HepG2 (cell line): ENCODE measurements around the gene NOL4L. TPM values are rescaled to one million over a fixed set of nuclear protein-coding genes. Genes with fewer than 3 reads are reported as not detected.
A peak's percentile ranks its signal among the peaks of the same experiment; 100 is the strongest.

Source experiments
- ATF3 ChIP-seq: sonication (generic); formaldehyde crosslinking; IDR thresholded peaks from 2 replicates; pipeline ENCODE4 v1.4.0; 2020; ENCODE audit warnings: missing genetic modification reagents
- ATF5 ChIP-seq: sonication (generic); formaldehyde crosslinking; IDR thresholded peaks from 2 replicates; pipeline ENCODE4 v1.4.0; 2020; ENCODE audit warnings: mild to moderate bottlenecking, low read depth, missing genetic modification reagents
- GATAD2A ChIP-seq: IDR thresholded peaks from 2 replicates; pipeline ENCODE4 v1.6.1; 2016
- HDAC1 ChIP-seq: sonication (generic); formaldehyde crosslinking; IDR thresholded peaks from 2 replicates; pipeline ENCODE4 v1.5.1; 2020; ENCODE audit warnings: mild to moderate bottlenecking, missing genetic modification reagents
- KLF13 ChIP-seq: sonication (generic); formaldehyde crosslinking; IDR thresholded peaks from 2 replicates; pipeline ENCODE4 v1.4.0; 2020; ENCODE audit warnings: mild to moderate bottlenecking, missing genetic modification reagents
- RBM39 ChIP-seq: fragments of 200-400 bp; formaldehyde crosslinking; IDR thresholded peaks from one replicate; pipeline ENCODE4 v1.6.1; 2018; ENCODE audit warnings: antibody characterized with exemption, mild to moderate bottlenecking, low read depth, low read length; ENCODE audit not compliant: poor library complexity, severe bottlenecking
- SYNCRIP ChIP-seq: fragments of 200-400 bp; formaldehyde crosslinking; IDR thresholded peaks from 2 replicates; pipeline ENCODE4 v1.6.1; 2018; ENCODE audit warnings: mild to moderate bottlenecking, low read depth, low read length; ENCODE audit not compliant: insufficient read depth
- THAP11 ChIP-seq: IDR thresholded peaks from 2 replicates; pipeline ENCODE4 v1.6.1; 2016; ENCODE audit warnings: missing biosample characterization, missing genetic modification reagents
- ZNF18 ChIP-seq: sonication (generic); formaldehyde crosslinking; IDR thresholded peaks from 2 replicates; pipeline ENCODE4 v1.8.0; 2022; ENCODE audit warnings: mild to moderate bottlenecking, missing genetic modification reagents; ENCODE audit not compliant: insufficient replicate concordance
- ZNF768 ChIP-seq: sonication (generic); formaldehyde crosslinking; IDR thresholded peaks from 2 replicates; pipeline ENCODE4 v1.4.0; 2020; ENCODE audit warnings: missing genetic modification reagents
- polyA plus RNA-seq, 8 experiments: library from polyadenylated mRNA; depleted of rRNA in 3 of 8; stranded (reverse) in 7 of 8; unstranded in 1 of 8; fragments of >200 nt; fragmentation: Illumina TruSeq in 4 of 8; extraction: Trizol in 4 of 8; gene quantifications; 2 replicates each; pipeline versions ENCODE4 v1.2.1 to v1.2.3, GENCODE V29; 2011 to 2016; ENCODE audit warnings: low read depth in 4 of 8, missing spikeins in 1 of 8, mixed read lengths in 1 of 8; ENCODE audit not compliant: insufficient read depth in 1 of 8
- total RNA-seq, 5 experiments: library from RNA; depleted of rRNA; stranded (reverse); fragments of >200 nt; fragmentation: Illumina TruSeq; extraction: Trizol; gene quantifications; 2 replicates each; pipeline ENCODE4 v1.2.3, GENCODE V29; 2016; ENCODE audit warnings: low read depth in 1 of 5
- TF ChIP-seq, protein P1 (sequence below): sonication (generic); formaldehyde crosslinking; IDR thresholded peaks from 2 replicates; pipeline ENCODE4 v1.4.0; 2020; ENCODE audit warnings: missing genetic modification reagents, mild to moderate bottlenecking, borderline replicate concordance
- TF ChIP-seq, protein P2 (sequence below): sonication (generic); formaldehyde crosslinking; IDR thresholded peaks from 2 replicates; pipeline ENCODE4 v1.4.0; 2020; ENCODE audit warnings: missing genetic modification reagents
- TF ChIP-seq, protein P3 (sequence below): IDR thresholded peaks from 2 replicates; pipeline ENCODE4 v1.6.1; 2016; ENCODE audit warnings: mild to moderate bottlenecking
- TF ChIP-seq, protein P4 (sequence below): sonication (generic); formaldehyde crosslinking; IDR thresholded peaks from 2 replicates; pipeline ENCODE4 v1.4.0; 2020; ENCODE audit warnings: mild to moderate bottlenecking, missing genetic modification reagents, borderline replicate concordance

Gene NOL4L
- total and polyA plus RNA-seq, 2 of the 13 experiments (the other 11 are each of a cell fraction or from before 2014, with no cell fraction given), result 16.6 to 35.4 TPM

GRCh38 chr20:32535953-32536823 lies 48.9 kb downstream of the NOL4L start (continued):
- TF ChIP-seq ATF5 (CRISPR knock-in tag) (peak; percentile 71; the same call in 1 of the 2 replicates), ATF3 (CRISPR knock-in tag) (no peak), GATAD2A (CRISPR knock-in tag) (peak; percentile 36; the same call in 1 of the 2 replicates), ZNF768 (peak; percentile 24; the same call in 1 of the 2 replicates), ZNF18 (peak; percentile 35), SYNCRIP (no peak), THAP11 (CRISPR knock-in tag) (0 out of 2 replicates have a peak, but pooled peaks have one; percentile 11), KLF13 (CRISPR knock-in tag) (no peak), HDAC1 (CRISPR knock-in tag) (peak; percentile 59; the same call in 1 of the 2 replicates), RBM39 (peak; percentile 85)
- TF ChIP-seq, protein P1, sequence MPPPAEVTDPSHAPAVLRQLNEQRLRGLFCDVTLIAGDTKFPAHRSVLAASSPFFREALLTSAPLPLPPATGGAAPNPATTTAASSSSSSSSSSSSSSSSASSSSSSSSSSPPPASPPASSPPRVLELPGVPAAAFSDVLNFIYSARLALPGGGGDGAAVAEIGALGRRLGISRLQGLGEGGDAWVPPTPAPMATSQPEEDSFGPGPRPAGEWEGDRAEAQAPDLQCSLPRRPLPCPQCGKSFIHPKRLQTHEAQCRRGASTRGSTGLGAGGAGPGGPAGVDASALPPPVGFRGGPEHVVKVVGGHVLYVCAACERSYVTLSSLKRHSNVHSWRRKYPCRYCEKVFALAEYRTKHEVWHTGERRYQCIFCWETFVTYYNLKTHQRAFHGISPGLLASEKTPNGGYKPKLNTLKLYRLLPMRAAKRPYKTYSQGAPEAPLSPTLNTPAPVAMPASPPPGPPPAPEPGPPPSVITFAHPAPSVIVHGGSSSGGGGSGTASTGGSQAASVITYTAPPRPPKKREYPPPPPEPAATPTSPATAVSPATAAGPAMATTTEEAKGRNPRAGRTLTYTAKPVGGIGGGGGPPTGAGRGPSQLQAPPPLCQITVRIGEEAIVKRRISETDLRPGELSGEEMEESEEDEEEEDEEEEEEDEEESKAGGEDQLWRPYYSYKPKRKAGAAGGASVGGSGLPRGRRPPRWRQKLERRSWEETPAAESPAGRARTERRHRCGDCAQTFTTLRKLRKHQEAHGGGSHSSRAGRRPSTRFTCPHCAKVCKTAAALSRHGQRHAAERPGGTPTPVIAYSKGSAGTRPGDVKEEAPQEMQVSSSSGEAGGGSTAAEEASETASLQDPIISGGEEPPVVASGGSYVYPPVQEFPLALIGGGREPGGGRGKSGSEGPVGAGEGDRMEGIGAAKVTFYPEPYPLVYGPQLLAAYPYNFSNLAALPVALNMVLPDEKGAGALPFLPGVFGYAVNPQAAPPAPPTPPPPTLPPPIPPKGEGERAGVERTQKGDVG, result peak; percentile 51; the same call in 1 of the 2 replicates
- TF ChIP-seq, protein P2, sequence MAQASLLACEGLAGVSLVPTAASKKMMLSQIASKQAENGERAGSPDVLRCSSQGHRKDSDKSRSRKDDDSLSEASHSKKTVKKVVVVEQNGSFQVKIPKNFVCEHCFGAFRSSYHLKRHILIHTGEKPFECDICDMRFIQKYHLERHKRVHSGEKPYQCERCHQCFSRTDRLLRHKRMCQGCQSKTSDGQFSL (CRISPR knock-in tag), result peak; percentile 52; the same call in 1 of the 2 replicates
- TF ChIP-seq, protein P3, sequence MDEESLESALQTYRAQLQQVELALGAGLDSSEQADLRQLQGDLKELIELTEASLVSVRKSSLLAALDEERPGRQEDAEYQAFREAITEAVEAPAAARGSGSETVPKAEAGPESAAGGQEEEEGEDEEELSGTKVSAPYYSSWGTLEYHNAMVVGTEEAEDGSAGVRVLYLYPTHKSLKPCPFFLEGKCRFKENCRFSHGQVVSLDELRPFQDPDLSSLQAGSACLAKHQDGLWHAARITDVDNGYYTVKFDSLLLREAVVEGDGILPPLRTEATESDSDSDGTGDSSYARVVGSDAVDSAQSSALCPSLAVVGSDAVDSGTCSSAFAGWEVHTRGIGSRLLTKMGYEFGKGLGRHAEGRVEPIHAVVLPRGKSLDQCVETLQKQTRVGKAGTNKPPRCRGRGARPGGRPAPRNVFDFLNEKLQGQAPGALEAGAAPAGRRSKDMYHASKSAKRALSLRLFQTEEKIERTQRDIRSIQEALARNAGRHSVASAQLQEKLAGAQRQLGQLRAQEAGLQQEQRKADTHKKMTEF (CRISPR knock-in tag), result 0 out of 2 replicates have a peak, but pooled peaks have one; percentile 24
- TF ChIP-seq, protein P4, sequence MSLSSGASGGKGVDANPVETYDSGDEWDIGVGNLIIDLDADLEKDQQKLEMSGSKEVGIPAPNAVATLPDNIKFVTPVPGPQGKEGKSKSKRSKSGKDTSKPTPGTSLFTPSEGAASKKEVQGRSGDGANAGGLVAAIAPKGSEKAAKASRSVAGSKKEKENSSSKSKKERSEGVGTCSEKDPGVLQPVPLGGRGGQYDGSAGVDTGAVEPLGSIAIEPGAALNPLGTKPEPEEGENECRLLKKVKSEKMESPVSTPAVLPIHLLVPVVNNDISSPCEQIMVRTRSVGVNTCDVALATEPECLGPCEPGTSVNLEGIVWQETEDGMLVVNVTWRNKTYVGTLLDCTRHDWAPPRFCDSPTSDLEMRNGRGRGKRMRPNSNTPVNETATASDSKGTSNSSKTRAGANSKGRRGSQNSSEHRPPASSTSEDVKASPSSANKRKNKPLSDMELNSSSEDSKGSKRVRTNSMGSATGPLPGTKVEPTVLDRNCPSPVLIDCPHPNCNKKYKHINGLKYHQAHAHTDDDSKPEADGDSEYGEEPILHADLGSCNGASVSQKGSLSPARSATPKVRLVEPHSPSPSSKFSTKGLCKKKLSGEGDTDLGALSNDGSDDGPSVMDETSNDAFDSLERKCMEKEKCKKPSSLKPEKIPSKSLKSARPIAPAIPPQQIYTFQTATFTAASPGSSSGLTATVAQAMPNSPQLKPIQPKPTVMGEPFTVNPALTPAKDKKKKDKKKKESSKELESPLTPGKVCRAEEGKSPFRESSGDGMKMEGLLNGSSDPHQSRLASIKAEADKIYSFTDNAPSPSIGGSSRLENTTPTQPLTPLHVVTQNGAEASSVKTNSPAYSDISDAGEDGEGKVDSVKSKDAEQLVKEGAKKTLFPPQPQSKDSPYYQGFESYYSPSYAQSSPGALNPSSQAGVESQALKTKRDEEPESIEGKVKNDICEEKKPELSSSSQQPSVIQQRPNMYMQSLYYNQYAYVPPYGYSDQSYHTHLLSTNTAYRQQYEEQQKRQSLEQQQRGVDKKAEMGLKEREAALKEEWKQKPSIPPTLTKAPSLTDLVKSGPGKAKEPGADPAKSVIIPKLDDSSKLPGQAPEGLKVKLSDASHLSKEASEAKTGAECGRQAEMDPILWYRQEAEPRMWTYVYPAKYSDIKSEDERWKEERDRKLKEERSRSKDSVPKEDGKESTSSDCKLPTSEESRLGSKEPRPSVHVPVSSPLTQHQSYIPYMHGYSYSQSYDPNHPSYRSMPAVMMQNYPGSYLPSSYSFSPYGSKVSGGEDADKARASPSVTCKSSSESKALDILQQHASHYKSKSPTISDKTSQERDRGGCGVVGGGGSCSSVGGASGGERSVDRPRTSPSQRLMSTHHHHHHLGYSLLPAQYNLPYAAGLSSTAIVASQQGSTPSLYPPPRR, result no peak
